Activated CD4-positive, alpha-beta T cell treated with anti-CD3 and anti-CD28 coated beads, Interleukin-2, amount 10 ng/mL, durations not matched to agents 24 days and 14 days (primary cell): ENCODE results near the gene RNF128. TPM values are rescaled to one million over a fixed set of nuclear protein-coding genes. Genes with fewer than 3 reads are reported as not detected.
"Not testable (repeated sequence)": the region's sequence is repeated elsewhere in the genome, so short reads cannot be mapped to it uniquely, and the experiment has no call there.

Experiments
- DNase-seq: peaks from one replicate; pipeline ENCODE4 v3.0.0; 2022
- H3K27ac Mint-ChIP-seq: one replicate; pipeline ENCODE4 v1.8.0; 2022; ENCODE audit warnings: mild to moderate bottlenecking, mixed read lengths
- H3K27me3 Mint-ChIP-seq: one replicate; pipeline ENCODE4 v1.8.0; 2022; ENCODE audit warnings: mixed read lengths
- H3K36me3 Mint-ChIP-seq: one replicate; pipeline ENCODE4 v1.8.0; 2022; ENCODE audit warnings: low read depth, mild to moderate bottlenecking, mixed read lengths
- H3K4me1 Mint-ChIP-seq: one replicate; pipeline ENCODE4 v1.8.0; 2021; ENCODE audit warnings: mixed read lengths
- H3K4me3 Mint-ChIP-seq: one replicate; pipeline ENCODE4 v1.8.0; 2022; ENCODE audit warnings: mild to moderate bottlenecking, moderate library complexity, mixed read lengths
- H3K9me3 Mint-ChIP-seq: one replicate; pipeline ENCODE4 v1.8.0; 2021; ENCODE audit warnings: mixed read lengths
- intact Hi-C: fragments of 100-400 bp; cut with micrococcal nuclease; formaldehyde crosslinking; loops from one replicate; pipeline ENCODE4 v1.15.1; 2023
- total RNA-seq: library from RNA; stranded (reverse); gene quantifications from 2 replicates; pipeline ENCODE4 v1.2.3, GENCODE V29; 2022

Gene RNF128
- total RNA-seq, 1 donor from 2014 or later = not detected

DNA sequence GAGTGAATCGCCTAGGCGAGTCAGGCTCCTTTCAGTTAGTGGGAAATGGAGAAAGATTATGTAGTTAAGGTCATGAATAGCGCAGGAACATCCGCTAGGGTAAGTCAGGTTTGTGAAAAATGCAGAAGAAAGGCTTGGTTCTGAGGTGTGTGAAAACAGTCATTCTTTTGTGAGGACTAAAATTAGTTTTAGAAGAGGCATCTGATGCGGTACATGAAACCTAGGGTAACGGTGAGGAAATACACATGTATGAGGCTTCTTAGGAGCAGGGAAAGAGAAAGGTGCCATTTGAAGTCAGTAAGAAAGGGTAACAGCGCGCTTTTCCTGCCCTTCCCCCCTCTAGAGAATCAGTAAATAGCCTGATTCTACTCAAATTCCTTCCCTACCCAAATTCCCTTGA, 570 bp upstream of the RNF128 start:
- H3K4me1 Mint-ChIP-seq = peaks cover 3% of the 10 kb centered on the region
- peaks cover 47% of the 10 kb centered on the region for H3K27me3 Mint-ChIP-seq
- H3K9me3 Mint-ChIP-seq = no peaks in the 10 kb centered on the region
- H3K27ac Mint-ChIP-seq = no peak overlapping the region
- H3K36me3 Mint-ChIP-seq = no peaks in the 10 kb centered on the region
- H3K4me3 Mint-ChIP-seq = peak overlapping the region; percentile 70
- no peak for DNase-seq
- intact Hi-C loops = no loop called here

DNA sequence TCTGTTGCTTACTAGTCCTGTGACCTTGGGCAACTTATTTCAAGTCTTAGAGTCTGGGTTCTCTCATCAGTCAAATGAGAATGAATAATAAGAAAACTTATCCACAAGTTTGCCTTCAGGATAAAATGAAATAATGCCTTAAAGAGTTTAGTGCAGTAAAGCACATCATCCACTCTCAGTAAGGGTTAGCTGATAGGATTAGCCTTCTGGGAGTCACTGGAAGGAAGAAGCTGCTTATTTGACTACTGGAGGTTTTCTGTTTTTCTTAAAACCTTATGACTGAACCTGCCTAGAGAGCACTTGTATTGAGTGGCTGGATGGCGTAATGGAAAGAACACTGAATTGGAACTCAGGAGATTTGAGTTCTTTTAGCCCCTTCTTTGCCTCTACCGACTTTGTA, 1.8 kb downstream of the RNF128 start:
- intact Hi-C loops = no loop called here

GRCh38 chrX:106730401-106730800, 3.9 kb downstream of the RNF128 start:
- Mint-ChIP-seq H3K27ac (no peak overlapping the region), H3K4me3 (no peak overlapping the region), H3K36me3 (no peaks in the 10 kb centered on the region), H3K9me3 (no peaks in the 10 kb centered on the region), H3K27me3 (peaks cover 32% of the 10 kb centered on the region), H3K4me1 (peaks cover 3% of the 10 kb centered on the region)
- intact Hi-C loops = no loop called here
- DNase-seq = no peak

More for the DNA sequence above, 1.8 kb downstream of the RNF128 start:
- Mint-ChIP-seq H3K27me3 (peaks cover 46% of the 10 kb centered on the region), H3K9me3 (no peaks in the 10 kb centered on the region), H3K4me1 (peaks cover 3% of the 10 kb centered on the region), H3K36me3 (no peaks in the 10 kb centered on the region), H3K27ac (no peak overlapping the region), H3K4me3 (no peak overlapping the region)
- no peak for DNase-seq

DNA sequence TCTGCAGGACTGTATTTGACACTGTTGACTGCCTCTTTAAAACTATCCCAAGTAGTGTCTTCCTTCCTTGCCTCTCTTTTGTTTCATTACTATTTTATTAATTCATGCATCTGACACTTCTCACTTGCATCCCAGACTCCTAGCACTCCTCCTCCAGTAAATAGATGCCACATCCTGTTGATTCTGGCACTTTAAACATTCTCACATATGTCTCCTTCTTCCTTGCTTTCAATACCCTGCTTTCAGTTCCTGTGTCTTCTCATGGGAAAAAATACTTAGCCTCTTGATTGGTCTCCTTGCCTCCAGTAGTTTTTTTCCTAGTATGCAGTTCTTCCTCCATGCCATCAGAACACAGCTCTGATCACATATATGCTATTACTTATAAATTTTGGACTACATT, 5.1 kb downstream of the RNF128 start:
- H3K27me3 Mint-ChIP-seq = peaks cover 24% of the 10 kb centered on the region
- no peak overlapping the region for H3K4me3 Mint-ChIP-seq
- no peaks in the 10 kb centered on the region for H3K4me1 Mint-ChIP-seq
- H3K27ac Mint-ChIP-seq = no peak overlapping the region
- DNase-seq = no peak
- intact Hi-C loops = no loop called here
- H3K36me3 Mint-ChIP-seq = no peaks in the 10 kb centered on the region
- H3K9me3 Mint-ChIP-seq = no peaks in the 10 kb centered on the region

- intact Hi-C loops = no loop called here
- H3K27ac Mint-ChIP-seq = no peak overlapping the region
- no peak overlapping the region for H3K4me3 Mint-ChIP-seq
These were observed 8.3 kb downstream of the RNF128 start for GRCh38 chrX:106734827-106735226.

GRCh38 chrX:106740193-106740780, 13.8 kb downstream of the RNF128 start:
- no peak for DNase-seq
- H3K27me3 Mint-ChIP-seq = peaks cover 3% of the 10 kb centered on the region
- H3K36me3 Mint-ChIP-seq = no peaks in the 10 kb centered on the region
- H3K4me3 Mint-ChIP-seq = no peak overlapping the region
- H3K4me1 Mint-ChIP-seq = no peaks in the 10 kb centered on the region
- no peak overlapping the region for H3K27ac Mint-ChIP-seq
- H3K9me3 Mint-ChIP-seq = no peaks in the 10 kb centered on the region
- intact Hi-C loops = no loop called here

More at GRCh38 chrX:106734827-106735226, 8.3 kb downstream of the RNF128 start:
- no peak for DNase-seq
- Mint-ChIP-seq H3K4me1 (no peaks in the 10 kb centered on the region), H3K9me3 (no peaks in the 10 kb centered on the region), H3K27me3 (peaks cover 8% of the 10 kb centered on the region), H3K36me3 (no peaks in the 10 kb centered on the region)

DNA sequence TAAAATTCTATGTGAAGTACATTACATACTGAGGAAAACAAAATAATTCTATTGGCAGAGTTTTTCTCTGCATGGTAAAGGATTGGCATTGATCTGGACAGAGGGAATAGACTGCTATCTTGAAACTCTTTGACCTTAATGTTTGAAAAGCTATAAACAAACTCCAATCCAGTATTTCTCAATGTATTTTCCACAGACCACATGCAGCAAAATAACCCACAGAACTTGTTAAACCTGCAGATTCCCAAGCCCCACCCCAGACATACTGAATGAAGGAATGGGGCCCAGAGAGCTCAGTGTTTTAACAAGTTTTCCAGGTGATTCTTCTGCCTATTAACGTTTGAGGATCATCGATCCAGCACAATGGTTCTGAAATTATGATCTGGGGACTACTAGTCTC, 15.7 kb downstream of the RNF128 start:
- Mint-ChIP-seq H3K9me3 (no peaks in the 10 kb centered on the region), H3K36me3 (no peaks in the 10 kb centered on the region), H3K4me3 (no peak overlapping the region), H3K27ac (no peak overlapping the region), H3K27me3 (no peaks in the 10 kb centered on the region), H3K4me1 (no peaks in the 10 kb centered on the region)
- DNase-seq = no peak
- intact Hi-C loops = no loop called here

DNA sequence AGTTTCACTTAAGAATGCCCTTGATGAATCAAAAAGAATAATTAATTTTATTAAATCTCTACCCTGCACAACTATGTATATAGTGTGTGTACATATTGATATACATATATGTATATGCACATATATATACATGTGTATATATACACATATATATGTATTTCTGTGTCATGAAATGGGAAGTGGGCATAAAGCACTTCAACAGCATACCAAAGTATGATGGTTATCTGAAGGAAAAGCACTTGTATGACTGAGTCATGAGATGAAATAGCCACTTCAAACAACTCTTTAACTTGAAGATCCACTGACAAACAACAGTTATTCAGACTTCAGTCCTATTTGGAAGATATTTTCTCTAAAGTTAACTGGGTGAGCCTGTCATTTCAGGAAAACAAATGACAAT, 16.3 kb downstream of the RNF128 start:
- no peak overlapping the region for H3K4me3 Mint-ChIP-seq
- no peaks in the 10 kb centered on the region for H3K36me3 Mint-ChIP-seq
- no peak for DNase-seq
- H3K9me3 Mint-ChIP-seq = no peaks in the 10 kb centered on the region
- H3K4me1 Mint-ChIP-seq = no peaks in the 10 kb centered on the region
- H3K27me3 Mint-ChIP-seq = no peaks in the 10 kb centered on the region
- no peak overlapping the region for H3K27ac Mint-ChIP-seq
- intact Hi-C loops = no loop called here

- H3K4me3 Mint-ChIP-seq = no peak overlapping the region
- no peak for DNase-seq
- no peaks in the 10 kb centered on the region for H3K36me3 Mint-ChIP-seq
- no peaks in the 10 kb centered on the region for H3K9me3 Mint-ChIP-seq
- H3K4me1 Mint-ChIP-seq = no peaks in the 10 kb centered on the region
- no peak overlapping the region for H3K27ac Mint-ChIP-seq
- intact Hi-C loops = no loop called here
- H3K27me3 Mint-ChIP-seq = no peaks in the 10 kb centered on the region
These were observed 21.9 kb downstream of the RNF128 start for GRCh38 chrX:106748377-106748776.

- intact Hi-C loops = no loop called here
- H3K36me3 Mint-ChIP-seq = no peaks in the 10 kb centered on the region
- H3K27ac Mint-ChIP-seq = no peak overlapping the region
- DNase-seq = no peak
- H3K4me3 Mint-ChIP-seq = no peak overlapping the region
- no peaks in the 10 kb centered on the region for H3K4me1 Mint-ChIP-seq
- no peaks in the 10 kb centered on the region for H3K9me3 Mint-ChIP-seq
- H3K27me3 Mint-ChIP-seq = no peaks in the 10 kb centered on the region
These were observed 24.9 kb downstream of the RNF128 start for GRCh38 chrX:106751407-106751806.

- no peaks in the 10 kb centered on the region for H3K27me3 Mint-ChIP-seq
- no peak for DNase-seq
- H3K27ac Mint-ChIP-seq = no peak overlapping the region
- H3K4me1 Mint-ChIP-seq = no peaks in the 10 kb centered on the region
- intact Hi-C loops = no loop called here
- H3K9me3 Mint-ChIP-seq = no peaks in the 10 kb centered on the region
- no peaks in the 10 kb centered on the region for H3K36me3 Mint-ChIP-seq
- no peak overlapping the region for H3K4me3 Mint-ChIP-seq
These were observed 25.7 kb downstream of the RNF128 start for GRCh38 chrX:106752101-106752678.

GRCh38 chrX:106769288-106769687, 42.8 kb downstream of the RNF128 start:
- DNase-seq, H3K27me3 Mint-ChIP-seq, H3K36me3 Mint-ChIP-seq, H3K4me1 Mint-ChIP-seq, intact Hi-C loops, H3K4me3 Mint-ChIP-seq, H3K27ac Mint-ChIP-seq, H3K9me3 Mint-ChIP-seq: not testable (repeated sequence)

DNA sequence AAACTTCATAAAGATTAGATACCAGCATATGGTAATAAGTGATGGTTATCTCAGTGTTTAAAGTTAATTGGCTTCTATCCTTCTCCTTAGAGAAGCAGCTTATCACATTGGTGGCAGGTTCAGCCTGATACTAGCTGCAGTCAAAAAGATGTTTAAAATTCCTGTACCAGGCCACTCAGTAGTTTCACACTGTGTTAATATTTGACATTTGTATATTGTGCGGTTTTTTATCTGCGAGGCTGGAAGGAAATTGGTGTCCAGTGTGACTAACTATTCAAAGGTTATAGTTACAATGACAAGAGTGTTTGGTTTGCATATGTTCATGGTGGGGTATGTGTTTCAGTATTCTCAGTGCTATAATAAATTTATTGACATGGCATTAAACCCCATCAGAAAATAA, 48.5 kb downstream of the RNF128 start:
- H3K36me3 Mint-ChIP-seq = no peaks in the 10 kb centered on the region
- no peaks in the 10 kb centered on the region for H3K4me1 Mint-ChIP-seq
- DNase-seq = no peak

GRCh38 chrX:106780264-106780663, 53.8 kb downstream of the RNF128 start:
- Mint-ChIP-seq H3K27me3 (peaks cover 1% of the 10 kb centered on the region), H3K4me3 (no peak overlapping the region), H3K9me3 (no peaks in the 10 kb centered on the region), H3K36me3 (no peaks in the 10 kb centered on the region), H3K4me1 (no peaks in the 10 kb centered on the region), H3K27ac (no peak overlapping the region)
- intact Hi-C loops = no loop called here
- no peak for DNase-seq

More for the DNA sequence above, 48.5 kb downstream of the RNF128 start:
- H3K27ac Mint-ChIP-seq = no peak overlapping the region
- no peak overlapping the region for H3K4me3 Mint-ChIP-seq
- no peaks in the 10 kb centered on the region for H3K9me3 Mint-ChIP-seq
- peaks cover 4% of the 10 kb centered on the region for H3K27me3 Mint-ChIP-seq
- intact Hi-C loops = no loop called here
